Measurements from ENCODE around the gene MTCH2.

The MTCH2 gene

GRCh38 chr11:47589584-47589976 lies 52.8 kb downstream of the MTCH2 start:
- Mint-ChIP-seq H3K9me3 (ENCODE audit: low read depth) (no peaks in the 10 kb centered on the region), H3K36me3 (no peaks in the 10 kb centered on the region), H3K4me1 (ENCODE audit: low read depth) (peaks cover 9% of the 10 kb centered on the region), H3K27ac (no peak overlapping the region), H3K4me3 (no peak overlapping the region), H3K27me3 (peaks cover 14% of the 10 kb centered on the region)

DNA sequence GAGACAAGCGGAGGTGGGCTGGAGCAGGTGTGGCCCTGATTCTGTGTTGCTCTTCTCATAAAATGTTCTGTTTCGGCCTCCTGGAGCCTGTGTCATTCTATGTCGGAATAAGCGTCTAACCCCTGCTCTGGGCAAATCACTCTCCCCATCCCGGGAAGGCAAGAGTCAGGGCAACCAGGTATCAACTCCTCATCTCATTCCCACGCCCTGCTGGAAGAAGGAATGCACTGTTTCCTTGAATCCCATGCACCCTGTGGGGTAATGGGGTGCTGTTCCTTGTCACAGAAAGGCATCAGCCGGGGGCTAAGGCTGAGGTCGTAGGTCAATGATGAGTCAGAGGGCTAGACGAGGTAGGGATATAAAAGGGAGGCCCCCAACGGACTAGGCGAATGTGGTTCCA lies 53.2 kb downstream of the MTCH2 start:
- H3K27ac Mint-ChIP-seq, result no peak overlapping the region
- H3K9me3 Mint-ChIP-seq (ENCODE audit: low read depth), result no peaks in the 10 kb centered on the region
- H3K36me3 Mint-ChIP-seq, result peaks cover 4% of the 10 kb centered on the region
- peaks cover 9% of the 10 kb centered on the region for H3K4me1 Mint-ChIP-seq (ENCODE audit: low read depth)
- H3K4me3 Mint-ChIP-seq, result no peak overlapping the region
- H3K27me3 Mint-ChIP-seq, result peaks cover 12% of the 10 kb centered on the region

- Mint-ChIP-seq H3K27me3 (peaks cover 3% of the 10 kb centered on the region), H3K36me3 (peaks cover 10% of the 10 kb centered on the region), H3K27ac (no peak overlapping the region), H3K4me3 (no peak overlapping the region), H3K4me1 (ENCODE audit: low read depth) (peaks cover 4% of the 10 kb centered on the region), H3K9me3 (ENCODE audit: low read depth) (no peaks in the 10 kb centered on the region)
These were observed 54.5 kb downstream of the MTCH2 start for GRCh38 chr11:47587723-47588326.

GRCh38 chr11:47587039-47587716 lies 55.2 kb downstream of the MTCH2 start:
- Mint-ChIP-seq H3K27ac (no peak overlapping the region), H3K27me3 (no peaks in the 10 kb centered on the region), H3K4me3 (no peak overlapping the region), H3K36me3 (peaks cover 10% of the 10 kb centered on the region), H3K4me1 (ENCODE audit: low read depth) (peaks cover 4% of the 10 kb centered on the region), H3K9me3 (ENCODE audit: low read depth) (no peaks in the 10 kb centered on the region)

DNA sequence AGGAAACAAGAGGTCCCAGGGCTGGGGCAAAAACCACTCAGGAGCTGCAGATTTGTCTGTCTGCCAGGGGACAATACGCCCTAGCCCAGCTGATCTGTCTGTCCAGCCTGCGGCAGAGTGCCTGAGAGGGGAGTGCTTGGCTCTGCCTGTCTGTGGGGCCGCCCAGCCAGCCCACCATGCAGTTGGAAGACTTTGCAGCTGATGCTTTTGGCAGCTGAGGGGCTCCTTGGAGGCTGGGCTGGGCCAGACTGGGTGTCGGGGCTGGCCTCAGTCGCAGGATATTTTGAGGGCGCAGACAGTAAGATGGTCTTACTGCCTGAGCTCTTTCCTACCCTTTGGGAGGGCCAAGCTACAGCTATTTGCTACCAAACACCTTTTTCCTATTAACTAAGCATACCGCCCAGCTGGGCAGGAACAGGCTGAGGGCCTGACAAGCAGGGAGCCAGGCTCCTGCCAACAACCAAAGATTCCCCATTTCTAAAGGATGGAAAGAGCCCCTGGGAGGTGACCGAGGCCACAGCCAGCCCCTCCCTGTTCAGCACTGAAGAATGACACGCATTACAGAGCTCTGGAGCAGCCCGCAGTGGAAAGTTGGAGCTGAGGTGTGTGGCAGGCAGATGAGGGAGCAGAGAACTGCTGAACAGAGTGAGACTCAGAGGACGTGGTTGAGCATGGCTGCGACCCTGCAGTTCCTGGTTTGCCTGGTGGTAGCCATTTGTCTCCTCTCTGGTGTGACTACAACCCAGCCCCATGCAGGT lies 56.1 kb downstream of the MTCH2 start, which contains the start of gene FAM180B:
TSS of gene FAM180B (plus strand) at position 581 of the 758 bp plus-strand sequence. CDS start at position 672, 91 bp downstream.
- Mint-ChIP-seq H3K27me3 (no peaks in the 10 kb centered on the region), H3K4me1 (ENCODE audit: low read depth) (peaks cover 6% of the 10 kb centered on the region), H3K4me3 (no peak within 1 kb of the TSS), H3K9me3 (ENCODE audit: low read depth) (no peaks in the 10 kb centered on the region), H3K27ac (no peak within 1 kb of the TSS), H3K36me3 (peaks cover 10% of the 10 kb centered on the region)

- Mint-ChIP-seq H3K4me3 (no peak overlapping the region), H3K4me1 (ENCODE audit: low read depth) (peaks cover 22% of the 10 kb centered on the region), H3K27ac (no peak overlapping the region), H3K36me3 (peaks cover 12% of the 10 kb centered on the region), H3K9me3 (ENCODE audit: low read depth) (no peaks in the 10 kb centered on the region), H3K27me3 (no peaks in the 10 kb centered on the region)
These were observed 58.5 kb downstream of the MTCH2 start for GRCh38 chr11:47583844-47584243.

DNA sequence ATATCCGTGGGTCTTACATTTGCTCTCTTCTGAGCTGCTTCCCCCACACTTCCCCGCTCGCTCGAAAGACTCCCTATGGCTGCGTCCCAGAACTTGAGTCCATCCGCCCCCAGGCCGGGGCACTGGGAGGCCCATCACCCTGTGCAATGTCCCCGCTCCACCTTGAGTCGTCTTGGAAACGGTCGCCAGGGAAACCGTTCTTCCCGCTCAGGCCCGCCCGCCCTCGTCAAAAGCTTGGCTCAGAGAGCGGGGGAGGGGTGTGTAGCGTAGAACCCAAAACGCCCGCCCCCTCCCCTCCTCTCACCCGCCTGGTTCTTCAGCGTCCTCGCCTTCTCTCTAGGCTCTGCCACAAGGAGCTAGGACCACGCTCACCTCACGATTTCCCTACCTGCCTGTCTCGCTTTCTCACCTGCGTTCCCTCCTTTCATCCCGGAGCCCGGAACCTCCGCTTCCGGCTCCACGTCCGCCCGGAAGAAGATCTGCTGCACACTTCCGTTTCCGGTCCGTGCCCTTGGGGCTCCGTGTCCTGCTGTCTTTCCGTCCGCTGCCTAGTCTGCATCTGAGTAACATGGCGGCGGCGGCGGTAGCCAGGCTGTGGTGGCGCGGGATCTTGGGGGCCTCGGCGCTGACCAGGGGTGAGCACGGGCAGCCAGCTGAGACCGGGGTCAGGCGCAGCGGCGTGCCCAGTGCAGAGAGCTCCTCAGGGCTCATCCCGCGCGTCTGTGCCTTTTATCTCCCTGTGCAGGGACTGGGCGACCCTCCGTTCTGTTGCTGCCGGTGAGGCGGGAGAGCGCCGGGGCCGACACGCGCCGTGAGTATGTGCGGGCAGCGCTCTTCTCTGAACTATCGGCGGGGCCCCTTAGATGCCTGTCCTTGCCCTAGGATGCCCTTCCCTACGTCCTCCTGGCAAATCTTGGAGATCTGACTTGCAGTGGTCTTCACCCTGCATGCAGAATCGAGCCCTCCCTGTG lies 63.5 kb downstream of the MTCH2 start, which contains the start of the genes KBTBD4 and NDUFS3:
TSS of gene KBTBD4 (minus strand) at position 447 of the 971 bp plus-strand sequence. CDS start at position 428, 19 bp downstream.
TSS of gene NDUFS3 (plus strand) at position 551 of the 971 bp plus-strand sequence. CDS start at position 569, 18 bp downstream.
- H3K27me3 Mint-ChIP-seq, result no peaks in the 10 kb centered on the region
- H3K9me3 Mint-ChIP-seq (ENCODE audit: low read depth), result no peaks in the 10 kb centered on the region
- peak within 1 kb of the TSS; percentile 98 for H3K27ac Mint-ChIP-seq
- H3K4me1 Mint-ChIP-seq (ENCODE audit: low read depth), result peaks cover 46% of the 10 kb centered on the region
- H3K4me3 Mint-ChIP-seq, result peak within 1 kb of the TSS; percentile 98
- H3K36me3 Mint-ChIP-seq, result peaks cover 7% of the 10 kb centered on the region

DNA sequence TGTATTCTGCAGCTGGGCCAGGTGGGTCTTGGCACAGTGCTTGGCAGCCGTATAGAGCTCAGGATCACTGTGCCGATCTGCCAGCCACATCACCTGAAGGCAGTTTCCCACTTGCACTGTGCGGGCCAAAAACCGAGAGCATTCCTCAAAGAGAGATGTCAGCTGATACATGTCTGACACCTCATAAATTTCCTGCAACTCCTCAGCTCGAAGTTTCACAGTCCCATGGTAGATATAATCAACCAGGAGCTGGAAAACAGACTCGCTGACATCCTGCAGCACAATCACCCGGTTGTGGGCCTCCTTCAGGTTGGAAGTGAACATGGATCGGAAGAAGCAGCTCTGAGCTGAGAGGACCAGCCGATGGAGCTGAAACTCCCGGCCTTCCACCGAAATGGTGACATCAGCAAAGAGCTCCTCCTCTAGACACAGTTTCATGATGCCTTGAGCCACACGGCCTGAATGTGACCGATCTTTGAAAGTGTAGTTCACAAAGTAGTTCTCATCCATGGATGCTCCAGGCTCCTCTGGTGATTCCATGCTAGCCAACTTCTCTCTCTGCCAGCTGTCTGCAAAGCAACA lies 64.8 kb downstream of the MTCH2 start:
- H3K27ac Mint-ChIP-seq, result peak overlapping the region; percentile 98
- H3K36me3 Mint-ChIP-seq, result peaks cover 6% of the 10 kb centered on the region
- no peaks in the 10 kb centered on the region for H3K9me3 Mint-ChIP-seq (ENCODE audit: low read depth)
- no peaks in the 10 kb centered on the region for H3K27me3 Mint-ChIP-seq
- peak overlapping the region; percentile 98 for H3K4me3 Mint-ChIP-seq
- peaks cover 48% of the 10 kb centered on the region for H3K4me1 Mint-ChIP-seq (ENCODE audit: low read depth)

- H3K27me3 Mint-ChIP-seq, result no peaks in the 10 kb centered on the region
These were observed 69.0 kb downstream of the MTCH2 start for GRCh38 chr11:47573321-47573720.

DNA sequence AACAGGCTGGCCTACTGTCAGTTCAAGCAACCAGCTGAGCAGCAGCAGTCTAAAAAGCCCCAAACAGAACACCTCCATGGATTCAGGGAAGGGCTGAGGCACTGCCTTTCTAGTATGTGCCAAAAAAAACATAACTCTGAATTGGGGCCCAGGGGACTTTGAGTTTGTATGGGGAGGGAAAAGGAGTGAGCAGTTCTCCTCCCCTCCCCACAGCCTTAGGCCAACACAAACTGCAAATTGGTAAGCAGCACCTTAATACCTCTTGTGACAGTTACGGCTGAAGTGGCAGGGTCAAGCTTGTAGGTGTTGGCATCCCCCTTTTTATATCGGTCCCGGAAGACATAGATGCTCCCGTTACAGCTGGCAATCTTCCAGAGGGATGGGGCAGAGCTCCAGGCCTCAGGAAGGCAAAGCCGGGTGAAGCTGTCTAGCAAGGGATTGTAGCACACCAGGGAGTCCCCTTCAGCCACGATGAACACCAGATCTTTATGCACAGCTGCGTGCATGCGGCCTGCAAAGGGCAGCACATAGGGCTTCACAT lies 69.6 kb downstream of the MTCH2 start:
- H3K27ac Mint-ChIP-seq, result peak overlapping the region; percentile 75
- no peak overlapping the region for H3K4me3 Mint-ChIP-seq
- peaks cover 3% of the 10 kb centered on the region for H3K36me3 Mint-ChIP-seq

More at GRCh38 chr11:47573321-47573720, 69.0 kb downstream of the MTCH2 start:
- Mint-ChIP-seq H3K36me3 (peaks cover 3% of the 10 kb centered on the region), H3K4me1 (ENCODE audit: low read depth) (peaks cover 31% of the 10 kb centered on the region), H3K27ac (no peak overlapping the region), H3K9me3 (ENCODE audit: low read depth) (no peaks in the 10 kb centered on the region), H3K4me3 (no peak overlapping the region)

DNA sequence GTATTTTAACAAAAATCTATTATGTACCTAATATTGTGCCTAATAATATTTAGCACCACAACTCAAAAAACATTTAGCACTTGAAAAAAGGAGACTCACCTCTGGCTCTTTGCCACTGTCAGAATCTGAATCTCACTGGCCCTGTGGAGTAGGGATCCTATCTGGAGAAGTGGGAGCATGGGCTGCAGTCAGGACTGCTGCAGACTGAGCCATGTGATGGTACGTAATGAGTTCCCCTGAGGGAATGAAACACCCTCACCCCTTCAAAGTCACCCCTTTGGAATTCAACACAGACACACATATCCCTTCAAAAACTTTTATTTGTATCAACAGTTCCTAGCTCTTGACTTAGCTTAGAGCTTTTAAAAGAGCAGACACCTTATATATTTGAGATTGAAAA lies 70.5 kb downstream of the MTCH2 start:
- no peaks in the 10 kb centered on the region for H3K27me3 Mint-ChIP-seq
- H3K27ac Mint-ChIP-seq, result no peak overlapping the region
- no peaks in the 10 kb centered on the region for H3K9me3 Mint-ChIP-seq (ENCODE audit: low read depth)
- H3K36me3 Mint-ChIP-seq, result peaks cover 3% of the 10 kb centered on the region
- H3K4me3 Mint-ChIP-seq, result no peak overlapping the region
- peaks cover 18% of the 10 kb centered on the region for H3K4me1 Mint-ChIP-seq (ENCODE audit: low read depth)

More for the DNA sequence above, 69.6 kb downstream of the MTCH2 start:
- Mint-ChIP-seq H3K9me3 (ENCODE audit: low read depth) (no peaks in the 10 kb centered on the region), H3K27me3 (no peaks in the 10 kb centered on the region), H3K4me1 (ENCODE audit: low read depth) (peaks cover 27% of the 10 kb centered on the region)

GRCh38 chr11:47571357-47571729 lies 71.0 kb downstream of the MTCH2 start:
- peaks cover 3% of the 10 kb centered on the region for H3K36me3 Mint-ChIP-seq

DNA sequence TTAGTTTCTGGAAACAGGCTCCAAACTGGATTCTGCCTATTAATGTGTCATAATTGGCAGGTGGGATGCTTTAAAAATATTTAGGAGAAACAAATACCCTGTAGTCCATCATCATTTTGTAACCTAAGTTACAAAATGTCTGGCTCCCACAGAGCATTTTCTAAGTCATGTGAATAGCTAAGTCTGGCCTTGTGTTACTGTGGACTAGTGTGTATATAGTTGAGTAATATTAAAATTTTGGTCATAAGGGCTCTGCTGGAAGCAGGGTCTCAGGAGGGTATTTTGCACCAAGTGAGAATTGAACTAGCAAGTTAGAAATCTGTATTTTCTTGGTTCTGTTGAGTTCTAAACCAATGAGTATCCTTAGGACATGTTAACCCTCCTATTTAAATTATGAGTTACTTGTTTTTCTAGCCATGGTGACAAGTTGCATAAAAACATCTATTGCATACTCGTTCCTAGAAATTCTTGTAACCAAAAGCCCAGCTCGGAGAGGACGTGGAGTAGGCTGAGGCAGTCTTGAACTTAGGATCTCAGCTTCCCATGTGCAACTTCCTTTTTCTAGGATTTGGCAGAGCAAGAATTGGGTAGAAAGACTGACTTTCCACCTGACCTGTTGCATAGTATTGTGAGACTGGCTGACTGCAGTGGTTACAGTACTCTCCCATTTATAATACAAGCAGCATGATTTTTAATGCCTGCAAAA lies 71.6 kb downstream of the MTCH2 start:
- no peaks in the 10 kb centered on the region for H3K9me3 Mint-ChIP-seq (ENCODE audit: low read depth)
- H3K27me3 Mint-ChIP-seq, result no peaks in the 10 kb centered on the region
- peaks cover 3% of the 10 kb centered on the region for H3K36me3 Mint-ChIP-seq
- H3K27ac Mint-ChIP-seq, result peak overlapping the region; percentile 46
- no peak overlapping the region for H3K4me3 Mint-ChIP-seq
- peaks cover 17% of the 10 kb centered on the region for H3K4me1 Mint-ChIP-seq (ENCODE audit: low read depth)

More at GRCh38 chr11:47571357-47571729, 71.0 kb downstream of the MTCH2 start:
- no peaks in the 10 kb centered on the region for H3K27me3 Mint-ChIP-seq
- peak overlapping the region; percentile 46 for H3K27ac Mint-ChIP-seq
- no peak overlapping the region for H3K4me3 Mint-ChIP-seq
- peaks cover 18% of the 10 kb centered on the region for H3K4me1 Mint-ChIP-seq (ENCODE audit: low read depth)
- H3K9me3 Mint-ChIP-seq (ENCODE audit: low read depth), result no peaks in the 10 kb centered on the region

All from activated naive CD8-positive, alpha-beta T cell (primary cell).